Activated CD8-positive, alpha-beta T cell treated with anti-CD3 and anti-CD28 coated beads for 36 hours (primary cell): ENCODE results near the gene CMIP. TPM values are rescaled to one million over a fixed set of nuclear protein-coding genes. Genes with fewer than 3 reads are reported as not detected.
"Not testable (repeated sequence)": the region's sequence is repeated elsewhere in the genome, so short reads cannot be mapped to it uniquely, and the experiment has no call there.

ENCODE experiments used
- ATAC-seq: fragments of 200-7000 bp; cut with Tn5 transposase; one replicate; pipeline ENCODE4 v1.10.0; 2021; ENCODE audit warnings: mild to moderate bottlenecking, moderate library complexity
- CTCF ChIA-PET: fragments of 350-600 bp; sonication (Branson Sonifier 250); formaldehyde crosslinking; loops from one replicate; lab custom pipeline; 2021; ENCODE audit warnings: antibody characterized with exemption; lab: Charles Lee
- POLR2A ChIA-PET: fragments of 350-600 bp; sonication (Branson Sonifier 250); formaldehyde crosslinking; loops from one replicate; lab custom pipeline; 2021; ENCODE audit warnings: antibody characterized with exemption; lab: Charles Lee
- DNase-seq: peaks from one replicate; pipeline ENCODE4 v3.0.0-alpha.2; 2020
- H3K27ac Mint-ChIP-seq: one replicate; pipeline ENCODE4 v1.8.0; 2021; ENCODE audit warnings: mild to moderate bottlenecking, mixed read lengths
- H3K27me3 Mint-ChIP-seq: one replicate; pipeline ENCODE4 v1.8.0; 2021; ENCODE audit warnings: mixed read lengths
- H3K36me3 Mint-ChIP-seq: one replicate; pipeline ENCODE4 v1.8.0; 2021; ENCODE audit warnings: low read depth, mixed read lengths
- H3K4me1 Mint-ChIP-seq: one replicate; pipeline ENCODE4 v1.8.0; 2021; ENCODE audit warnings: low read depth, mixed read lengths
- H3K4me3 Mint-ChIP-seq: one replicate; pipeline ENCODE4 v1.8.0; 2021; ENCODE audit warnings: mild to moderate bottlenecking, moderate library complexity, mixed read lengths
- H3K9me3 Mint-ChIP-seq: one replicate; pipeline ENCODE4 v1.8.0; 2021; ENCODE audit warnings: mixed read lengths
- intact Hi-C: fragments of 100-400 bp; cut with micrococcal nuclease; formaldehyde crosslinking; loops from one replicate; pipeline ENCODE4 v1.10.0; 2022
- total RNA-seq, 2 experiments: library from RNA; stranded (reverse); gene quantifications; one replicate each; pipeline ENCODE4 v1.2.3, GENCODE V29; 2021
- TF ChIP-seq, protein P1 (sequence below): fragments of 200-600 bp; IDR thresholded peaks from one replicate; pipeline ENCODE4 v1.8.0; 2022; ENCODE audit warnings: antibody characterized with exemption, mild to moderate bottlenecking

The CMIP gene
- total RNA-seq, 2 experiments from 2014 or later = 37.6 to 38.5 TPM

DNA sequence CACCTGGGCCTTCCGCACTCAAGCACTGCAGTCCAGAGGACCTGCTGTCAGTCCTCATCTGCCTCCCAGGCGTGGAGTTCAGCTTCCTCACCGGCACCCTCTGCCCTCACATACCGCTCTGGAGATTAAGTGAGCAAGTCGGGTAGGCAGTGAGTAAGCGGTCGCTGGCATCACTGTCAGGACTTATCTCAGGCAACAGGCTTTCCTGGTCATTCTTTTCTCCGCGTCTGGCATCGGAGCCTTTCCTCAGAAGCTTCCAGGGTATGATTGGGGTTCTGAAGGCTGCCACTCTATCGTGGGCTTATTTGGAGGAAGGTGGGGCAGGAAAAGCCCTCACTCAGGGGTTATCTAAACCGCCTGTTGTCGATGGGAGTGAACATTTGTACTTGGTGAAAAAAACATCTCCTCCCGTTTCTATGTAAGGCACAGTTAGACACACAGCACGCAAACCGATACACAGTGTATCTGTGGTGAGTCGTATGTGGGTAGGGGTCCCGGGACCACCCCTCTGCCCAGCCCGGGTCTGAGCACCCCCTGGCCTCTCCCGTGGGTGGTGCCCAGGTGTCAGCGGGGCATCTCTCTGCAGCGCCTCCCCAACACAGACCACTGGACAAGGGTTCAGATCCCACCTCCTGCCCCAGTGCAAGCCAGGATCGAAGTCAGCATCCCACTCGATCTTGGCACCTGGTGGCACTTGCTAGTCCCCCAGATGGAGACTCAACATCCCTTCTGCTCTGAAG lies 242.0 kb downstream of the CMIP start:
- DNase-seq = no peak
- ChIA-PET POLR2A (interaction anchor here (0.8 kb wide), 1 partner anchor 19 kb away, joined by 3 read pairs; no protein-coding TSS in a partner anchor), CTCF (interaction anchor here (1.8 kb wide), 1 partner anchor 63 kb away, joined by 7 read pairs; no protein-coding TSS in a partner anchor)
- H3K9me3 Mint-ChIP-seq = no peaks in the 10 kb centered on the region
- no peak for ATAC-seq
- intact Hi-C loops = no loop called here
- H3K27ac Mint-ChIP-seq = no peak overlapping the region
- TF ChIP-seq, protein P1, sequence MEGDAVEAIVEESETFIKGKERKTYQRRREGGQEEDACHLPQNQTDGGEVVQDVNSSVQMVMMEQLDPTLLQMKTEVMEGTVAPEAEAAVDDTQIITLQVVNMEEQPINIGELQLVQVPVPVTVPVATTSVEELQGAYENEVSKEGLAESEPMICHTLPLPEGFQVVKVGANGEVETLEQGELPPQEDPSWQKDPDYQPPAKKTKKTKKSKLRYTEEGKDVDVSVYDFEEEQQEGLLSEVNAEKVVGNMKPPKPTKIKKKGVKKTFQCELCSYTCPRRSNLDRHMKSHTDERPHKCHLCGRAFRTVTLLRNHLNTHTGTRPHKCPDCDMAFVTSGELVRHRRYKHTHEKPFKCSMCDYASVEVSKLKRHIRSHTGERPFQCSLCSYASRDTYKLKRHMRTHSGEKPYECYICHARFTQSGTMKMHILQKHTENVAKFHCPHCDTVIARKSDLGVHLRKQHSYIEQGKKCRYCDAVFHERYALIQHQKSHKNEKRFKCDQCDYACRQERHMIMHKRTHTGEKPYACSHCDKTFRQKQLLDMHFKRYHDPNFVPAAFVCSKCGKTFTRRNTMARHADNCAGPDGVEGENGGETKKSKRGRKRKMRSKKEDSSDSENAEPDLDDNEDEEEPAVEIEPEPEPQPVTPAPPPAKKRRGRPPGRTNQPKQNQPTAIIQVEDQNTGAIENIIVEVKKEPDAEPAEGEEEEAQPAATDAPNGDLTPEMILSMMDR = no peak
- no peaks in the 10 kb centered on the region for H3K36me3 Mint-ChIP-seq
- H3K4me3 Mint-ChIP-seq = no peak overlapping the region
- H3K27me3 Mint-ChIP-seq = no peaks in the 10 kb centered on the region
- H3K4me1 Mint-ChIP-seq = peaks cover 12% of the 10 kb centered on the region

DNA sequence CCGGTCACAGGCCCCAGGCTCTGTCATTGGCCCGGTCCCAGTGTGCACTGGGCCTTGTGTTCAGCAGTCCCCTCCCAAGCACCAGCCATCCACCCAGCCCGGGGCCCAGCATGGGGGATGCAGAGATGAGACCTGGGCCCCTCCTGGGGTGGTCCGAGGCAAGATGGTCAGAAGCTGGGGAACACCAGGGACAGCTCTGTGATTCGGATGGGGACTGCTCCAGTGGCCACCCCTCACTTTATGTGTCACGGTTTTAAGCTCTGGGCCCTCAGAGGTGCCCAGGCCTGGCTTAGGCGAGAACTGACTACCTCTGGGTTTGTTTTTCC lies 242.5 kb downstream of the CMIP start:
- Mint-ChIP-seq H3K4me1 (peaks cover 12% of the 10 kb centered on the region), H3K36me3 (peaks cover 3% of the 10 kb centered on the region), H3K4me3 (no peak overlapping the region), H3K27ac (no peak overlapping the region), H3K27me3 (no peaks in the 10 kb centered on the region), H3K9me3 (no peaks in the 10 kb centered on the region)
- TF ChIP-seq, protein P1 = no peak
- POLR2A ChIA-PET = interaction anchor here (0.8 kb wide), 1 partner anchor 20 kb away, joined by 3 read pairs; no protein-coding TSS in a partner anchor
- no peak for DNase-seq
- intact Hi-C loops = no loop called here
- CTCF ChIA-PET = interaction anchor here (1.8 kb wide), 1 partner anchor 64 kb away, joined by 7 read pairs; no protein-coding TSS in a partner anchor
- no peak for ATAC-seq

DNA sequence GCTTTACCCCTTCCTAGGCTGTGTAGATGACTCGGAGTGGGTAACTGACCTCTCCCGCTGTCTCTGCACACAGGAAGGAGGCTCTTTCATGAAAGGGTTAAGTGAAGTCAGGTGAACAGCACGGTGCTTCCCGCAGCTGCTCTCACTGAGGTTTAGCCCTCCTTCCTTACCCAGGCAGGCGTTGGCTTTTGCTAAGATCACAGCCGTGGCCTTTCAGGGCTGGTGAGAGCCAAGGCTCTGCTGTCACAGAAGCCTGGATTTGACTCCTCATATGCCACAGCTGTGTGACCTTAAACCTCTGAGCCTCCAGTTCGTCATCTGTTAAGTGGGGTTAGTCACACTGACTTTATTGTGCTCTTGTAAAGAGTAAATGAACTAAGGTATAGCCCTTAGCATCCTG lies 243.6 kb downstream of the CMIP start:
- ChIA-PET POLR2A (no interaction called here), CTCF (interaction anchor here (1.8 kb wide), 1 partner anchor 65 kb away, joined by 7 read pairs; no protein-coding TSS in a partner anchor)
- DNase-seq = peak; percentile 67
- Mint-ChIP-seq H3K9me3 (no peaks in the 10 kb centered on the region), H3K36me3 (peaks cover 10% of the 10 kb centered on the region), H3K27me3 (no peaks in the 10 kb centered on the region), H3K27ac (no peak overlapping the region), H3K4me1 (peaks cover 12% of the 10 kb centered on the region), H3K4me3 (no peak overlapping the region)
- ATAC-seq = peak; percentile 90
- intact Hi-C loops = no loop called here
- TF ChIP-seq, protein P1 = no peak

DNA sequence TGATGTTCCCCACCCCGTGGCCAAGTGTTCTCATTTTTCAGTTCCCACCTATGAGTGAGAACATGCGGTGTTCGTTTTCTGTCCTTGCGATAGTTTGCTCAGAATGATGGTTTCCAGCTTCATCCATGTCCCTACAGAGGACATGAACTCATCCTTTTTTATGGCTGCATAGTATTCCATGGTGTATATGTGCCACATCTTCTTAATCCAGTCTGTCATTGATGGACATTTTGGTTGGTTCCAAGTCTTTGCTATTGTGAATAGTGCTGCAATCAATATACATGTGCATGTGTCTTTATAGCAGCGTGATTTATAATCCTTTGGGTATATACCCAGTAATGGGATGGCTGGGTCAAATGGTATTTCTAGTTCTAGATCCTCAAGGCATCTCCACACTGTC lies 244.2 kb downstream of the CMIP start:
- H3K27me3 Mint-ChIP-seq, ATAC-seq, H3K9me3 Mint-ChIP-seq, CTCF ChIA-PET, DNase-seq, intact Hi-C loops, H3K4me3 Mint-ChIP-seq, POLR2A ChIA-PET, H3K27ac Mint-ChIP-seq: not testable (repeated sequence)
- Mint-ChIP-seq H3K4me1 (peaks cover 12% of the 10 kb centered on the region), H3K36me3 (peaks cover 11% of the 10 kb centered on the region)

DNA sequence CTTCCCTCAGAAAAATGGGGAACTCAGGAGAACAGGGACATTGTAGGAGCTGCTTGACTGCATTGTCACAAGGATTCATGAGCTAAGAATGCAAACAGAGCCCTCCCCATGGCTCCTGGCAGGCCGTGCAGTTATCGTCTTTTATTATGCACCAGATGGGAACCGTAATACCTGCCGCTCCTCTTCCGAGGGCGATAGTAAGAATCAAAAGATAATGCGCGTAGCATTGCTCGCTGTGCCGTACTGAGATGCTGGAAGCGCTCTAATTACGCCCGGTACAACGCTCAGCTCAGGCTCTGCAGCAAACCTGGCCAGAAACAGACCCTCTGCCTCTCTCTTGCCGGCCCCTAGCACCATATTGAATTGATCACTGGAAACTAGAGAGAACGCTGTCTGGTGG lies 247.4 kb downstream of the CMIP start:
- ChIA-PET CTCF (no interaction called here), POLR2A (no interaction called here)
- no peak for ATAC-seq
- intact Hi-C loops = no loop called here
- no peaks in the 10 kb centered on the region for H3K27me3 Mint-ChIP-seq
- peaks cover 9% of the 10 kb centered on the region for H3K4me1 Mint-ChIP-seq
- DNase-seq = no peak
- H3K4me3 Mint-ChIP-seq = no peak overlapping the region
- no peaks in the 10 kb centered on the region for H3K9me3 Mint-ChIP-seq
- peaks cover 11% of the 10 kb centered on the region for H3K36me3 Mint-ChIP-seq
- TF ChIP-seq, protein P1 = no peak
- H3K27ac Mint-ChIP-seq = no peak overlapping the region
